Erythroblast (primary cell): ENCODE measurements around the gene CDC42BPA.

Source experiments
- GATA1 ChIP-seq: IDR thresholded peaks from 2 replicates; pipeline ENCODE4 v1.6.1; 2011; ENCODE audit warnings: low read depth, mild to moderate bottlenecking, control low read depth, low read length, moderate library complexity
- POLR2A ChIP-seq: IDR thresholded peaks from 2 replicates; pipeline ENCODE4 v1.6.1; 2011; ENCODE audit warnings: mild to moderate bottlenecking, low read length

DNA sequence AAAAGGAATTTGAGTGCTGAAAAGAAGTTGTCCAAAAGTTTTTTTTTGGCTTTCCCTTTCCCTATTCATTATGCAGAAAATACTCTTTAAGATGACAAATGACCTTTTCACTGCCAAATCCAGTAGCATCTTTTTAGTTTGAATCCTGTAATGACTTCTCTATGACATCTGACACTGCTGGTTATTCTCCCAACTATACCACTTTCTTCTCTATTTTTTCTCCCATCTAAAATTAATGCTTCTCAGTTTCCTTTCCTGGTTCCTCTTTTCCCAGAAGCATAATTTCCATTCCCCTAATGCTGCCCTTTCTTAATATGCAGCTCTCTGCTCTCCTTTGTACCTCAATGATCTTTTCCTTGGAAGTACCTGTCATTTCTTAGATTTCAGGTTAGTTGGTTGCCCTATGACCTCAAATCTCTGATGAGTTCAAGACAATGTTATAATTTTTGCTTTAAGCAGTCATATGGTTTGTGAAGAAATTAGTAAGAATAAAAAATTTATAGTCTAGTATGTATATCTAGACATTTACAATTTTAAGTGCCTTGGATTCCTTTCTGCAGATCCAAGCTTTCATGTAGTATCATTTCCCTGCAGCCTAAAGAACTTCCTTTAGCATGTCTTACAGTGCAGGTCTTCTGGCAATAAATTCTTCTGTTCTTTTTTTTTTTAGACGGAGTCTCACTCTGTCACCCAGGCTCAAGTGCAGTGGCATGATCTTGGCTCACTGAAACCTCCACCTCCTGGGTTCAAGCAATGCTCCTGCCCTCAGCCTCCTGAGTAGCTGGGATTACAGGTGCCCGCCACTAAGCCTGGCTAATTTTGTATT is 150.8 kb downstream of the CDC42BPA start:
- no peak for TF ChIP-seq POLR2A
- TF ChIP-seq GATA1 = no peak
